PFSK-1 (cell line): Measurements from ENCODE around the gene EYA4.

ENCODE experiments used
- FOXP2 ChIP-seq: optimal IDR thresholded peaks from 2 replicates; pipeline ENCODE3; 2011; ENCODE audit warnings: borderline replicate concordance, control low read depth, inconsistent platforms; ENCODE audit not compliant: insufficient read depth; ENCODE audit errors: extremely low read length, extremely low read depth
- POLR2AphosphoS5 ChIP-seq: IDR thresholded peaks from 2 replicates; pipeline ENCODE4 v1.6.1; 2012; ENCODE audit warnings: low read depth, mild to moderate bottlenecking, control low read depth, low read length, moderate library complexity
- SIN3A ChIP-seq: IDR thresholded peaks from 2 replicates; pipeline ENCODE4 v1.6.1; 2012; ENCODE audit warnings: mild to moderate bottlenecking, low read length, moderate library complexity, borderline replicate concordance; ENCODE audit not compliant: insufficient read depth
- TAF1 ChIP-seq: IDR thresholded peaks from 2 replicates; pipeline ENCODE4 v1.6.1; 2012; ENCODE audit warnings: low read length, control low read depth, borderline replicate concordance; ENCODE audit not compliant: insufficient read depth
- TF ChIP-seq, protein P1 (sequence below), 2 experiments: IDR thresholded peaks; 2 replicates each; pipeline versions ENCODE4 v1.6.1 to v1.8.0; 2011 to 2012; ENCODE audit warnings: low read depth in 2 of 2, low read length in 2 of 2, control low read depth in 1 of 2, inconsistent platforms in 1 of 2, mild to moderate bottlenecking in 1 of 2, moderate library complexity in 1 of 2; ENCODE audit not compliant: insufficient read depth in 1 of 2

DNA sequence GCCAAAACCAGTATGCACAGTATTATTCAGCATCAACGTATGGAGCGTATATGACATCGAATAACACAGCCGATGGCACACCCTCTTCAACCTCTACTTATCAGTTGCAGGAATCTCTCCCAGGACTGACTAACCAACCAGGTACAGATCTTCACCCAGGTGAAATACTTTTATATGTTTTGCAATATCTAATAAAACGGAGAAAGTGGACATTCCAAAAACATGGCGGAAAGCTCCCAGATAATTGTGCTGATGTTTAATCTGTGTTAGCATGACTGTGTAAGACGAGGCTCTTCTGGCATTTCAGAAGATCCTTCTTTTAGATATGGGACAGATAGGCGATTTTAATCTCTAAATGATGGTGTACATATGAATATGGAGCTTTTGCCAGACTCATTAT is 227.4 kb downstream of the EYA4 start:
- no peak for TF ChIP-seq POLR2AphosphoS5
- TF ChIP-seq TAF1: no peak
- TF ChIP-seq, protein P1, sequence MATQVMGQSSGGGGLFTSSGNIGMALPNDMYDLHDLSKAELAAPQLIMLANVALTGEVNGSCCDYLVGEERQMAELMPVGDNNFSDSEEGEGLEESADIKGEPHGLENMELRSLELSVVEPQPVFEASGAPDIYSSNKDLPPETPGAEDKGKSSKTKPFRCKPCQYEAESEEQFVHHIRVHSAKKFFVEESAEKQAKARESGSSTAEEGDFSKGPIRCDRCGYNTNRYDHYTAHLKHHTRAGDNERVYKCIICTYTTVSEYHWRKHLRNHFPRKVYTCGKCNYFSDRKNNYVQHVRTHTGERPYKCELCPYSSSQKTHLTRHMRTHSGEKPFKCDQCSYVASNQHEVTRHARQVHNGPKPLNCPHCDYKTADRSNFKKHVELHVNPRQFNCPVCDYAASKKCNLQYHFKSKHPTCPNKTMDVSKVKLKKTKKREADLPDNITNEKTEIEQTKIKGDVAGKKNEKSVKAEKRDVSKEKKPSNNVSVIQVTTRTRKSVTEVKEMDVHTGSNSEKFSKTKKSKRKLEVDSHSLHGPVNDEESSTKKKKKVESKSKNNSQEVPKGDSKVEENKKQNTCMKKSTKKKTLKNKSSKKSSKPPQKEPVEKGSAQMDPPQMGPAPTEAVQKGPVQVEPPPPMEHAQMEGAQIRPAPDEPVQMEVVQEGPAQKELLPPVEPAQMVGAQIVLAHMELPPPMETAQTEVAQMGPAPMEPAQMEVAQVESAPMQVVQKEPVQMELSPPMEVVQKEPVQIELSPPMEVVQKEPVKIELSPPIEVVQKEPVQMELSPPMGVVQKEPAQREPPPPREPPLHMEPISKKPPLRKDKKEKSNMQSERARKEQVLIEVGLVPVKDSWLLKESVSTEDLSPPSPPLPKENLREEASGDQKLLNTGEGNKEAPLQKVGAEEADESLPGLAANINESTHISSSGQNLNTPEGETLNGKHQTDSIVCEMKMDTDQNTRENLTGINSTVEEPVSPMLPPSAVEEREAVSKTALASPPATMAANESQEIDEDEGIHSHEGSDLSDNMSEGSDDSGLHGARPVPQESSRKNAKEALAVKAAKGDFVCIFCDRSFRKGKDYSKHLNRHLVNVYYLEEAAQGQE (IDR thresholded peaks at IDR 0.05; ENCODE audit: insufficient read depth in 1 of 2, low read depth in 2 of 2, low read length in 2 of 2): no peak
- TF ChIP-seq SIN3A: no peak
- no peak for TF ChIP-seq FOXP2
